GM19397 (cell line): Measurements from ENCODE around the gene CLSTN1.

Experiments used
- ATAC-seq: cut with Tn5 transposase; IDR thresholded peaks from one replicate; pipeline ENCODE4 v1.9.1; 2021; ENCODE audit warnings: mild to moderate bottlenecking, moderate library complexity; ENCODE audit not compliant: unreplicated experiment

Gene CLSTN1

DNA sequence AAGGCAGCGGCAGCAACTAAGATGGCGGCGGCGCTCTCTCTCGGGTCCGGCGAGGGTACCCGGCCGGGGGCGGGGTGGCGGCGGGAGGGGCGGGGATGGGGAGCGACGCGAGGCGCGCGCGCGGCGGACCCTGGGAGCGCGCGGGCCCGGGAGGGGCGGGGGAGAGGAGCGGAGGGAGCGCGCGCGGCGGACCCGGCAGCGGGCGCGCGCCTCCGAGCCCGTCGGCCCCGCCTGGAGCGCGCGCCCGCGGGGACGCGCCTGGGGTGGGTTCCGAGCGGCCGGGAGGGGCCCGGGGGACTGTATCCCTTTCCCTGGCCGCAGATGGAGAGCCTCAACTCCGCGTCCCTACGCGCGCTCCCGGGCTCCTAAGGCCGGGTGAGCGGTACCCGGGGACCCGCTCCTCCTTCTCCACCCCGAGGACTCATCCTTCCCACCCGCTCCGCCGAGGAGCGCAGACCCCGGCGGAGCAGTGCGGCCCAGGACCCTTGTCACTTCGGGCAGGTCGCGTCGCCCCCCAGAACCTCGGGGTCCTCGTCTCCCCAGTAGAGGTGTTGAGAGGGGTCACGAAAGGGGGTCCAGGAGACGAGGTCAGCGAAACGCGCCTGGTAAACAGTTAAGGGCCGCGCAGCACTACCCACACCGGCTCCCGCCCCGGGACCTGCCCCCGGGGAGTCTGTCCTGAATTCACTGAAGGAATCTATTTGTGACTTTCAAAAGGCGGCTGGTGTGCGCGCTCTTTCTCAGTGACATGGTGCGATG lies at the start of gene CLSTN1:
TSS of gene CLSTN1 (minus strand) at position 23 of the 759 bp plus-strand sequence. CDS start 232 bp downstream, outside the sequence.
- peak; percentile 67 for ATAC-seq

DNA sequence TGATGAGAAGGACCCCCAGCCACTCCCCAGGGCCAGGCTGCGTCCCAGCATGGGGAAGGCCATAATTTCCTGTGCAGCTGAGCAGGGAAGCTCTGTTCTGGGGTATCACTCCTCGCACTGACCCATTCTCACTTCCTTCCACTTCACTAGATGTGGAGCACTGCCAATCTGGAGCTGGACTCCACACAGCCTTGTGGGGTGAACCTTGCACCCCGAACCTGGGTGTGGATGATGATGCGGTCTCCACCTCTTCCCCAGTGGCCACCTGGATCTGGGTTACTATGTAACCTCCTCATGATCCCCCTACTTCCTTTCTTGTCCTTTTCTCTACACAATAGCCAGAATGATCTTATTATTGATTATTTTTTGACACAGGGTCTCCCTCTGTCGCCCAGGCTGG lies 49.6 kb upstream of the CLSTN1 start:
- ATAC-seq: no peak

DNA sequence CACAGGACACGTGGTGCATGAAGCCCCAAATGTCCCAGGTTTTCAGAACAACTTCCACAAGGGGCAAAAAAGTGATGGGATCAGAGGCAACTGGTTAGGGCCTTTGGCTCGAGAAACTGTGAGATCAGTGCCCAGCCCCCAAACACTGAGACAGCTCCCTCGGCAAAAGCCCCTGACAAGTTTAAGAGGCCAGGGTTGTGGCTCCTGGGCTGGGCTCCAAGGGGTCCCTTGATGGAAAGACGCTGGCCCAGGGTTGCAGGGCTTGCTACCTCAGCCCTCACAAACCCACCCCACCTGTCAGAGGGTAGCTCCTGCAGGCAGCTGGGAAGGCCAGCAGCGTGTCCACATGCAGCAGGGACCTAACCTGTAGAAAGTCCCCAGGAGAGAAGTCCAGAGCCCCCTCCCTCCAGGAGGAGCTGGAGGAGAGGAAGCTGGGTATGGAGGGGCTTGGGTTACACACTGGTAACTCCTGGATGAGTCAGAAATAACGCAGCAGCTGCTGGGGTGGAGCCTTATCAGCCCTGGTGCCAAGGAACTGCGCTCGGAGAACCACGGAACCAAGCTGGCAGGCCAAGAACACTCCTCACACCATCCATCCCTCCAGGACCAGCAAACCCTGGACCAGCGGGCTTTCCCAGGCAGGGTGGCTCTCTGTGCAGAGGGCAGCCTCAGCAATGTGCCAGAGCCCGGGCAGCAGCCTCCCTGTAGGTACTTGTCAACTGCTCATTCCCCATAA lies 48.8 kb upstream of the CLSTN1 start:
- no peak for ATAC-seq

DNA sequence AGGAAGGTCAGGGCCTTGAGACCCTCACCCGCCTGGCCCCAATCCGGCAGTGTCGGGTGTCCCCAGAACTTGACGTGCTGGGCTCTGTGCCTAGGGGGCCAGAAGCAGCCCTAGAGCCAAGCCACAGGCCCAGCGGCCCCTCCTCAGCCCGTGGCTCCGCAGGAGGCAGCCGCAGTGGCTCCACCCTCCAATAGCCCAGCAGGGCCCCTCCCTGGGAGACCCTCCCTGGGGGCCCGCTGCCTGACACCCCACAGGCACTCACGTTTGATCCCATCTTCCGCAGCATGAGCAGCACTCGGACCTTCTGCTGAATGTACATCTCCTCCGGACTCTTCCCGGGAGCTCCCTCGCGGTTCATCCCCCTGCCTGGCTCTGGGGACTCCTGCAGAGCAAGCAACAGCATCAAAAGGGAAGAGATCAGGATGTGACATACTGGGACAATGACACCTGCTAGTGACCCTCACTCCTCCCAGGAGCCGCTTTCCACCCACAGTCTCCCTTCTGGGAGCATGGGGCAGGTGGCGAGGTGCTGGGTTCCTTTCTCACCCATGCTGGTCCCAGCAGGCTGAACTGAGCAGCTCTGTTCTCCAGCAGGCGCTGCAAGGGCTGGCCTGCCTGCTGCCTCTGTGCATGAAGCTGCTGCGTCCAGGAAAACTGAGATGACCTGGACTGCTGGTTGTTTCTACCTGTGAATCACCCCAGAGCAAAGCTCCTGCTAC lies 48.1 kb upstream of the CLSTN1 start:
- ATAC-seq: no peak

DNA sequence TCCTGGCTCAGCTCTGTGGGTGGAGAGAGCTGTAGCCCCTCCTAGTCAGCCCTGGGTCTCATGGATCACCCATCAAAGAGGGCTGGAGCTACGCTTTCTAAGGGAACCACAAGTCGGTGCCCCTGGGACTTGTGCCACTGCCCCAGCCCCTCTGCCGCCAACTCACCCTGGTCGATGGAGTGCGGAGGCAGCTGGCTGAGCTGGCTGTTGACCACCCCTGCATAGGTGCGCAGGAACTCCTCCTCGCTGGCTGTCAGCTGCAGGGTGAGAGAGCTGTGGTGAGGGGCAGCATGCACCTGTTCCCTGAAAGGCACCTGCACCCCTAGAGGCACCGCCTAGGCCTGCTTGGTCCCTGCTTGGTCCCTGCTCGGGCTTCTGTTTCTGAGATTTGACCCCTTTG lies 47.3 kb upstream of the CLSTN1 start:
- no peak for ATAC-seq

DNA sequence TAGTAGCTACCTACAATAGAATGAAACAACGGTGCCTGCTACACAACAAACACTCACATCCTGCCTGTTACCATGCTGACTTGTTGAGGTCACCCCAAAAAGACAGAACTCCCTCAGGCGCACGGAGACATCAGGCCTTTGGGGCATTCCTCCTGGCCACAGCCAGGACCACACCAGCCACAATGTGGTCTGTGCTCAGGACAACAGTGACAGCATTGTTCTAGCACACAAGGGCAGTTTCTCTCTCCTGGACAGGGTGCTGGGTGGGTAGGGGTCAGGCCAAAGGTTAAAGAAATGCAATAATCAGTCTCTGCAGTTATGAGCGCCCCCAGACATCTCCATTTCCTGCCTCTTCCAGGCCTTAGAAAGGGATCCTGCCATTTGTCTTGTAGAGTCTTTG lies 46.8 kb upstream of the CLSTN1 start:
- ATAC-seq: no peak

DNA sequence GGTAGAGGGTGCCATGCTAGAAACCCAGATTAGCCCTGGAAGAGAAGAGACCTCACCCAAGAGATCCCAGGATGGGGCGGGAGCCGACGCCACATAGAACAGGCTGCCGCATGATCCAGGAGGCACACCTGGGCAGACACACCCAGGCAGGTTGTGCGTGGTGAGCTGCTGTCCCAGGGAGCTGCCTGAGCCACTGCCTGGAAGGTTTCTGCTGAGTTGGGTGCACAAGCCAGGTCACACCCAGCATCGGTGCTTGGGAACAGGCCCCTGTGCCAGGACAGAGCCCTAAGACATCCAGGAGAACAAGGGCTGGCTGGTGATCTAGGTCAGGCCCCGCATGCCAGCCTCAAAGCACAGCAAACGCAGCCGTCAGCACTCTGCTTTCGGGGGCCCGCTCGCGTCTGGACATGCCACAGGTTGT lies 46.1 kb upstream of the CLSTN1 start:
- no peak for ATAC-seq

DNA sequence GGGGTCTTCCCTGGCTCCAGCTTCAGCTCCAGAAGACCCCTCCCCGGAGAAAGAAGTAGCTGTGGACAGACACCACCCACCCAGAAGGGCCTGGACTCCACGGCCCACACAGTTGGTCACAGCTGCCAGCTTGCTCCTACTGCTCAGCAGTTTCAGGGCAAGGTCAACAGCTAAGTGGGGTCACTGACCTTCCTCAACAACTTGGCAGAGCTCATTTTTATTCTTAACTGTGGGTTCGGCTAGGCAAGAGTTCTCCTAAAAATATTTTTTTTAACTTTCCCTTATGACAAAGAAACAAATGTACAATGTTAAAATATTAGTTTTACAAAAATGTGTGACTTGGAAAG lies 44.5 kb upstream of the CLSTN1 start:
- no peak for ATAC-seq

DNA sequence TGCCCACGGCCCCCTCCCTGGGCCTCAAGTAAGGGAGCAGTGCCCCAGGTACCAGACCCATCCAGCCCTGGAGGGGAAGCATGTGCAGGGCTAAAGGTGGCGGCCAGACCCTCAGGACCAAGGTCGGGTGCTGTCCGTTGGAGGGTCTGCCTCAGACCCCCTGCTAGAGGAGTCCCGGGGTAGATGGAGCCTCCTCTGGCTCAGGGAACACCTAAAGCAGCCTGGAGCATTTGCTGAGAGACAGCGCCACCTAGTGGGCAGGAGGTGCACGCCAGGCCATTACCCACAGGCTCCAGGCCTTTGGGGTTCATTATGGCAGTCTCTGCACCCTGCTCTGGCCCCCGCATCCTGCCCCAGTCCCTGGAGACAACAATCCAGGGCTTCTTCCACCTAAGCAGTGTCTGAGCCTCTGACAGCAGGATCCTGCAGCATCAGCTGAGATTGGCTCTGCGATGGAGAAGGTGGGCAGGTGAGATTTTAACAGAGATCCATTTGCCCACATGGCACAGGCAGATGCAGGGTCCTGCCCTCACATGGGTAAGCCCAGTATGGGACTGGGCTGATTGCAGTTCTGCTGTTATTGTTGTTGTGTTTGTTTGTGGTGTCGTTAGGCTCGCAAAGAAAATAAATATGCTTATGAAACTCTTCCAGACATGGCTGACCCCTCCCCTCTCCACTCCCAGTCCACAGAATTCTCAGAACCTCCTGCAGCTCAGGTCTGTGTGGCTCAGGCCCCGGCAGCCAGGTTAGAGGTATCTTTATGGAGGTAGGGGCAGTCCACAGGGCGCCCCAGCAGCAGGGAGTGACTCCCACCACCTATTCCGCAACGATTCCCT lies 43.9 kb upstream of the CLSTN1 start:
- ATAC-seq: no peak

DNA sequence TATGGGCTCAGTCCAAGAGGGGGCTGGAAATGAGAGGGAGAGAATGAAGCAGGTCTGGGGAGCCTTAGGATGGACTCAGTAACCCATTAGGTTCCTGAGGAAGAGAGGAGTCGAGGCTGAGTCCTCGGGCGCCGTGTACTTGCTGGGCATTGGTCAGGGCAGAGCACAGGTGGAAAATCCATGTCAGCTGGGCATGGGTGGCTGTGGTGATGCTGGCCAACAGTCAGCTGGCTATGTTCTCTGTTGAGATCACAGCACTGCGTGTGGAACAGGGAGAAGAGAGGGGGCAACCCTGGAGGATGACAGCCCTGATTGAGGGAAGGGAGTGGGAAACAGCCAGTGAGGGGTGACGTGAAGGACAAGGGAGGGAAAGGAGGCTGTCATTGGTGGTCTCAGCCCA lies 43.1 kb upstream of the CLSTN1 start:
- ATAC-seq: no peak

DNA sequence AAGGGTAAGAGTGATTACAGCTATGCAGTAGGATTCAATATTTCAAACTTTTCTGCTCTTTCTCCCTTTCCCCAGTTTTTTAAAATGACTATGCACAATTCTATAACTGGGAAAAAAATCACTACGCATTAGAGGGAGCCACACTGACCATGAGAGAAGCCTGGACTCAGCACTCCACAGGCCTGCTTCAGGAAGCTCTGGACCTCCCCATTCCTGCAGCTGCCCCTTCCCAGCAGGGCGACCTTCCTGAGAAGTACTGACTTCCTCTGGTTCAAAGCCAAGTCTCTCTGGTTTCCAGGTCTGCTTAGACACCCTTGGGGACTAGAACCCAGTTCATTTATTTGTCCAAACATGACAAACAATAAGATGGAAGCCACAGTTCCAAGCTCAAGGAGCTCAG lies 42.0 kb upstream of the CLSTN1 start:
- no peak for ATAC-seq

DNA sequence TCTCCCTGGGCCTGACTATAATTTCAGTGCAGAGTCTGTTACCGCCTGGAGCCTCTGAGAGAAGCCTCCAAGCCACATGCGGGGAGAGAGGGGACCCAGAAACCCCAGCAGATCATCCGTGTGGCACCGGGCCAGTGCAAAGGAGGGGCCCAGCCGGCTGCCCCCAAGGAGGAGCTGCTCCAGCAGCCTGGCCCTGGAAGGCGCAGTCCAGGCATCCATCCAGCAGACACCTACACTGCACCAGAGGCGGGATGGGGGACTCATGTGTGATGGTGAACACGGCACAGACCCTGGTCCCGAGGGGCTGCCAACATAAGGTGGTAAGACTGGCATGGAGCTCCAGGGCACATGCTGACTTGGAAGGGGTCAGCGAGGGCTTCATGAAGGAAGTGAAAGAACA lies 39.6 kb upstream of the CLSTN1 start:
- no peak for ATAC-seq

DNA sequence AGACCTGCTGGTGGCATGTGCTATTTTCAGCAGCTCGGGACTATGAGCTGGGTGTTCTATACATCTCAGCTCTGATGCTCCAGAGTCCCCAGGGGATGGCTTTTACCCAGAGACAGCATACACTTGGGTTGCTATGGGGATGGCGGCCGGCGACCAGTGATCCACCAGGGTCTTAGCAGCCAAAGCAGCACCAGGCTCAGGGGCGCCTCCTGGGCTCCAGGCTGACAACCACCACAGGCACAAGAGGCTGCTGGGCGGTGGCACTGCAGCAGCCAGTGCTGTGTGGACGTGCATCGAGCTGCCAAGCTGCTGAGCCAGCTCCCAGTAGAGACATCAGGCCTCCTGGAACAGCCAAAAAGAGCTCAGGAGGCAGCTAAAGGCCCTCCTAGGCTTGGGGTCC lies 37.6 kb upstream of the CLSTN1 start:
- ATAC-seq: no peak

DNA sequence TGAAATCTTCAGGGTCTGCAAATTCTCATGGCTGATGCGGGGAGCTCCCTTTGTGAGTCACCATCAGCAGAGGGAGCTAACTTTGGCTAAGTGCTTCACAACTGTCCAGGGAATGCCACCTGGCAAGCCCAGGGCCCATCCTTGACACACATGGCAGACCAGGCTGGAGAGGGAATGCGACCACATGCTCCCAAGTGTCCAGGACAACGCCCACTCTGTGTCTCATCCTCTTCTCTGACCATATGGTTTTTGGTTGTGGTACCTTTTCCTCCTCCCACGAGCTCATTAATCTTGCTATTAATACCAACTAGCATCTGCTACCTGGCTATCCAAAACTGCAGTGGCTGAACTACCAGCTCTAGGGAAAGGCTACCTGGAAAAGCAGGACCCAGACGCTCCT lies 37.1 kb upstream of the CLSTN1 start:
- no peak for ATAC-seq

DNA sequence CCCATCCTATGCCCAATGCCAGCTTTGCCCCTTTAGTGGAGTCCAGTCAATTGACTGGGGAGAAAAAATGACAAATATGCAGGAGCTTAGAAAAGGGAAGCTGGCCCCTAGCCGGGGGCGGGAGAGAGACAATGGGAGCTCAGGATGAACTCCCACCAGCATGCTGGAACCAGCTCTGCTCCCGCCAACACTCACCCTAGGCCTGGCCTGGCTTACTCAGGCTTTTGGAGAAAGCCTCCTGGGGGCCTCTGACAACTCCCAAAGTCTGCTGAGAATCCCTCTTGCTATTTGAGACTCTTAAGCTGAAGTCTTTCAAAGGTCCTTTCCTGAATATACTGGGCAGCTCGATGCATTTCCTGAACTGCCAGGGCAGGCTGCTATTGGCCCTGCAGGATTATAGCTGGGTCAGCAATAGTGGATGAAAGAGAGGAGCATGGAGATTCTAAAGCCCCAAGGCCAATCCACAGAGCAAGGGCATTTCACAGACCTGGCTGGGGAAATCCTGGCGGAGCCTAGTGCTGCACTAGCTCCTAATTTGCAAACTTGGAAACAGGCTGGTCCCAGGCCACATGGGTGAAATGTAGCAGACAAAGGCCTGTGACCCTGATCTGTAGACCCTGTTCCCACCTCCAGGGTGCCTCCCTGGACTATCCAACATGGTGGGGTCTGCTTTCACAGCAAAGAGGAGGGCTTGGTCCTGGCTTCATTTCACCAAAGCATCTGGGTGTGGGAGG lies 35.7 kb upstream of the CLSTN1 start:
- no peak for ATAC-seq

DNA sequence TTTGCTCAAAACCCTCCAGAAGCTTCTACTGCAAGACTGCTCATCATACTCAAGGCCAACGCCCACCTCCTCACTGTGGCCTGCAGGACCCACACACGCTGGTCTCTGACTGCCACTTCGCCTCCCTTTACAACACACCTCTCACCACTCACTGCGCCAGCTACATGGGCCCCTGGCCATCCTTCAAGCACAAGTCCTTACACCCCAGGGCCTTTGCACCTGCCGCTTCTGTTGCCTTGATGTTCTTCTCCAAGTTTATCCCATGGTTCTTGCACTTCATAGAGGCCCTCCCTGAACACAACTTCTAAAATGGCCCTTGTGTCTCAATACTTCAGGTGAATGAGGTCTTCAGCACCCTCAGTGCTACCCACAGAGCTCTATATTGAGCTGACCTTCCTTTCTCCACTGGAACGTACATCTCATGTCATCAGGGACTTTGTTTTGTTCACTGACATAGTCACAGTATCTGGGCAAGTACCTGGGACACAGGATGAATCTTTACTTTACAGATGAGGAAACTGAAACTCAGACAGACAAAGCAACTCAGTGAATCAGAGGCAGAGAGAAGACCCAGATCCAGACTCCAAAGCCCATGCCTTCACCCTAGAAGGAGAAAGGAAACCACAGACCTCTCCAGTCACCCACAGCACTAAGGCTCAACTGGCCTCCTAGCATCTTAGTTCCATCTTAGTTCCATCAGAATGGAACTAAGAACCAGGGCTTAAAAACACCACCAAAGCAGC lies 34.7 kb upstream of the CLSTN1 start:
- no peak for ATAC-seq

DNA sequence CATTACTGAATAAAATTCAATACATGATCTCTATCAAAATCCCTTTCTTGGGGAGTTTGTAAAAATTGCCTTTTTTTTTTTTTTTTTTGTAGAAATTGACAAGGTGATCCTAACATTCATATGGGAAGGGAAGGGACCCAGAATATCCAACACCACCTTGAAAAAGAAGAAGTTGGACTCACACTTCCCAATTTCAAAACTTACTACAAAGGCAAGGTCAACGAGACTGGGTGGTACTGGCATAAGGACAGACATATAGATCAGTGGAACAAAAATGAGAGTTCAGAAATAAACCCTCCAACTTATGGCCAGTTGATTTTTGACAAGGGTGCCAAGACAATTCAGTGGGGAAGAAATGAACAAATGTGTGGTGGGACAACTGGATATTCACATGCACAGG lies 31.4 kb upstream of the CLSTN1 start:
- ATAC-seq: no peak

DNA sequence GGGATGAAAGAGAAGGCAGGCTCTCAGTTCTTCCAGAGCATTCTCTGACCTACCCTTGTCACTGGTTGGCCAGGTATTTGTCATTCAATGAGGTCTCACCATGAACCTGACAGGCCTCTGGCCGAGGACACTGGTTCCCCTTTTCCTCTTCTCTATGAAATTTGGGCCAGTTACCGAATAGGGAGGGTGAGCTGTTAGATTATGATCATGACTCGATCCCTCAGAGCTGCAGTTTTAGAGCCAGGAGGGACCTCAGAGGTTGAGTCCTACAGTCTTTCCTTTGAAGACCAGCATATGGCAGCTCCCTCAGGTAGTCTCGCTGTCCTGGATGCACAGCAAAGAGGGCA lies 29.5 kb upstream of the CLSTN1 start:
- no peak for ATAC-seq

DNA sequence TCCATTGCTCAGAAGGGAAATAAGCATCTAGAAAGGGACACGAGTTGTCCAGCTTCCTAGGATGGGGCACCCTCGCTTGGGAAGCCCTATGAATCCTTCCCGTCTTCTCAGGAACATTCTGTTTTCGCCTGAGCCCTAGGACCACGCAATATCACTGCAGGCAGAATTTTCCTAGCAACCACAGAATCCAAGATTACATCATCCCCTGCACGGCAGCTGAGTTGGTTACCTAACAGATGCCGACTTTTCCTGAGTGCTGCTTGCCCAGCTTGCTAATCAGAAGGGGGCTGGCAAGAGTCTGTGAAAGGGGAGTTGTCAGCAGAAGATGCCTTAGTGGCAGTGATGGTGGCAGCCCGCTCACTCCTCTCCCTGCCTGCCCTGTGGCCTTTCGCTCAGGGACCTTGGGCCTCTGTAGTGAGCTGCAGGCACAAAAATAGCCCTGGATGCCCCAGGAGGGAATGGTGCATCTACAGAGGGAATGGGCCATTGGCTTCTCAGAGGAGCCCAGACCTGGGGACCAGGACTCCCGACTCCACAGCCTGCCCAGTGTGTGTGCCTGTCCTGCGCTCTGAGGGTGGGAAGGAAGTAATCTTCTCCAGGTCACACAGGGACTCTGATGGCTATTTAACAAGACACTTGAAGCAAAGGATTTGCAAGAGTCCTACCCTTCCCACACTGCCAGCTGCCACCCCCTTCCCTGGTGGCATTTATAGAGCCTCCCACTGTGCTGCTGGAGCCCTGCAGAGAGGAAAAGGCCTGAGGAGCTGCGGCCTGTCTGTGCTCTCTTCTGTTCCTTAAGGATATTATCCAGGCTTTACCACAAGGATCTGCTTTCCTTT lies 28.9 kb upstream of the CLSTN1 start:
- ATAC-seq: no peak
